Activated T-helper 1 cell treated with Interleukin-2 at 50 U/mL for 16 hours (primary cell): ENCODE measurements around the gene POU2F3.

Source experiments
- DNase-seq: peaks from one replicate; pipeline ENCODE4 v3.0.0-alpha.2; 2020; ENCODE audit warnings: low read depth

Gene POU2F3

DNA sequence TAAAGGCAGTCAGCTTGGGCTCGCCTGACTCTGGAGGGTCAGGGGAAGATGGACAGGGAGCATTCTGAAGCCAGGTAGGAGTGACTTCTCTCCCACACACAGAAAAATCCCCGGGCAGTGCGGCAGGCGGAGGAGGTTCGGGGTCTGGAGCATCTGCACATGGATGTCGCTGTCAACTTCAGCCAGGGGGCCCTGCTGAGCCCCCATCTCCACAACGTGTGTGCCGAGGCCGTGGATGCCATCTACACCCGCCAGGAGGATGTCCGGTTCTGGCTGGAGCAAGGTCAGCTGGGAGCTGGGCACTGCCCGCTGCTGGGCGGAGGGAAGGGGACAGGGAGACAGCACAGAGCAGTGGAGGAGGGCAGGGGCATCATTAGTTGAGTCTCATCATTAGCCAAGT lies 13.2 kb upstream of the POU2F3 start:
- no peak for DNase-seq

DNA sequence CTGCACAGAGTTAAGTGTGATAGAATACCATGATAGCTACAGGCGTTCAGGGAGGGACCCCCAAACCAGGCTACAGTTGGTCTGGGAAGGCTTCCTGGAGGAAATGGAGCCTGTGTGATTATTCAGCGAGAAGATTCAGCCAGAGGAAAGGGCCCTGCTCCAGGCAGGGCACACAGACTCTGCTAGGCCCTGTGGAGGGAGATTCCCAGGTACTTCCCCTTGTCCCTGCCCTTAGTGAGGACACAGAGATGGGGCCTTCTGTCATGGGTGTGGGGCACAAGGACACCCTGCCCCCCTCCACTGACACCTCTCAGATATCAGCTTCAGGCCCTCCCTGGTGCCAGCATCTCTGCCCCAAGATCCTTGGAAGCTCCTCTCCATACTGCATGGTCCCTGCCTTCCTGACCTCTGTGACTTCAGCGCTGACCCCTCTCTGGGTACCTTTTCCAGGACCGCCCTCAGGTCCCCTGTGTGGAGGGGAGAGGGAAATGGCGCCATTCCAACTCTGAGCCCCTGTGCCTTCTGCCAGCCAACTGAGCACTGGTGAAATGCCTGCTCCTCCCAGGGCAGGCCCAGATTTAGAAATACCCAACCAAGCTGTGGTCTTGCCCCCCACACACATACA lies 12.6 kb upstream of the POU2F3 start:
- no peak for DNase-seq

DNA sequence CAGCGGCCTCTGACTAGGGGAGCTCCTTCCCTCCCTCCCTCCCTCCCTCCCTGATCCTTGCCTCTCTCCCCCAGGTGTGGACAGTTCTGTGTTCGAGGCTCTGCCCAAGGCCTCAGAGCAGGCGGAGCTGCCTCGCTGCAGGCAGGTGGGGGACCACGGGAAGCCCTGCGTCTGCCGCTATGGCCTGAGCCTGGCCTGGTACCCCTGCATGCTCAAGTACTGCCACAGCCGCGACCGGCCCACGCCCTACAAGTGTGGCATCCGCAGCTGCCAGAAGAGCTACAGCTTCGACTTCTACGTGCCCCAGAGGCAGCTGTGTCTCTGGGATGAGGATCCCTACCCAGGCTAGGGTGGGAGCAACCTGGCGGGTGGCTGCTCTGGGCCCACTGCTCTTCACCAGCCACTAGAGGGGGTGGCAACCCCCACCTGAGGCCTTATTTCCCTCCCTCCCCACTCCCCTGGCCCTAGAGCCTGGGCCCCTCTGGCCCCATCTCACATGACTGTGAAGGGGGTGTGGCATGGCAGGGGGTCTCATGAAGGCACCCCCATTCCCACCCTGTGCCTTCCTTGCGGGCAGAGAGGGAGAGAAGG lies 11.1 kb upstream of the POU2F3 start:
- no peak for DNase-seq

DNA sequence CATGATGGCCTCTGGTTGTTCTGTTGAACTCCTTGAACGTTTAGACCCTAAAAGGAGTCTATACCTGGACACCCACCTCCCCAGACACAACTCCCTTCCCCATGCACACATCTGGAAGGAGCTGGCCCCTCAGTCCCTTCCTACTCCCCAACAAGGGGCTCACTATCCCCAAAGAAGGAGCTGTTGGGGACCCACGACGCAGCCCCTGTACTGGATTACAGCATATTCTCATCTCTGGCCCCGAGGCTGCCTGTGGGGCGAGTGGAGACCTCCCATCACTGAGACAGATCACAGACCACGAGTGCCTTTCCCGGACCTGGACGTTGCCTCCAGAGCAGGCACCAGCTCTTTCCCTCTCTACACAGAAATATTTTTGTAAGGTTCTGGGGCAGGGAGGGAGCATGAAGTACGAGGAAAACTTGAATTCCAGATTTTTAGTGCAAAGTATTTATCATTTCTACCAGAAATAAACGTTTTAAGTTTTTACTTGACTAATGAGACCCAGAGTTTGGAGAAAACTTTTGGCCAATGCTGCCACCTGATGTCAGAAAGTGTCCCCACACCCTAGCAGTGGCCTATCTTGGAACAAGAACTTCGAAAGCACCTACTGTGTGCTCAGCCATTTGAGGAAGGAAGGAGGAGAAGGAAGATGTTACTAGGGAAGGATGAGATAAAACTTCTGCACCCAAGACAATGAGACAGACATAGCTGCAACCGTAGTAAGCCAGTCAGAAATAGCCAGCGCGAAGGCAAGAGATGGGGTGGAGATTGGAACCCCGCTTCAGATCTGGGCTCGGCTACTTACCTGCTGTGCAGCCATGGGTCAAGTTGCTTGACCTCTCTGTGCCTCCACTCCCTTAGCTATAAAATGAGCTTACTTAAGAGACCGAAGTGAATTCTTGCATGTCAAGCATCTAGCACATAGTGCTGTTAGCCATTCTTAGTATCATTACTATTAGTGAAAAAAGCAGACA lies 10.2 kb upstream of the POU2F3 start:
- no peak for DNase-seq

DNA sequence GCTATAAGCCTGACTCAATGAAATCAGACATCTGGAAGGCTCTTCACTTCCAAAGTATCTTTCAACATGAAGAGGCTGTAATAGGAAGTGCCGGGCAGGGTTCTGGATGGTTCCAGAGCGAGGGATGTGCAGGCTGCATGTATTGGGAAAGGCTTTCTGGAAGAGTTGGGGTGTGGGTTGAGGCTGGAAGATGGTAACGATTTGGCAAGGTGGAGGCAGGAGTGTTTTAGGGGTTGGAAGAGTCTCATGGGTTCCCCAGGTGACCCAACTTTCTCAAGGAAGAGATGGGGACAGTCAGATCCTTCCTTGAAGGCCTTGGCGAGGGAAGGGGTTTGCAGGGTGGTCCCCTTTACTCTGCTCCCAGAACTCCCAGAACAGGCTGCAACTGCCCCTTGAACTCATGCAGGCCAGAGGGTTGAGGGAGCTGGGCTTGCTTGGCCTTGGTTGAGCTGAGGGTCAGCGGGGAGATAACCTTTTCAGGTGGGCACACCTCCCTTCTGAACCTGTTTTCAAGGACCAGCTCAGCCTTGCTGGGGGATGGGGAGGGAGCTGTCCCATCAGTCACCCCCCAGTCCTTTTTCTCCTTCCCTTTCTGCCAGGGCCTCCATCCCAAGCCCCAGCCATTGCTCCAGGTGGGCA lies 9.4 kb upstream of the POU2F3 start:
- no peak for DNase-seq

DNA sequence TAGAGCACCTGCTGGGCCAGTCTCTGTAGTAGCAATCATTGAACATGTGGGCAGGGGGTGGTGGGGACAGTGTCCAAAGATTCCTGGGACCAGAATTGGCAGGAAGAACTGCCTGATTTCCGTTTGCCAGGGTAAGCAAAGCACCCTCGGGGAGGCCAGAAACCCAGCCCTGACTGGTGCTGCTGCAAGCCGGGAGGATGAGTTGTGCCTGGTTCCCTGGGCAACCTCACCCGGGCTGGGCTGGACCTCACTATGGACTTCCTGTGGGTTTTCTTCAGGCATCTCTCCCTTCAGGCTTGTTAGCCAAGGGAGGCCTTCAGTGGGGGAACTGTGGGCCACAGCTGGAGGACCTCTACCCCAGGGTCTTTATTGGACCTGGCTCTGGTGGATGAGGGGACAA lies 8.0 kb upstream of the POU2F3 start:
- no peak for DNase-seq

DNA sequence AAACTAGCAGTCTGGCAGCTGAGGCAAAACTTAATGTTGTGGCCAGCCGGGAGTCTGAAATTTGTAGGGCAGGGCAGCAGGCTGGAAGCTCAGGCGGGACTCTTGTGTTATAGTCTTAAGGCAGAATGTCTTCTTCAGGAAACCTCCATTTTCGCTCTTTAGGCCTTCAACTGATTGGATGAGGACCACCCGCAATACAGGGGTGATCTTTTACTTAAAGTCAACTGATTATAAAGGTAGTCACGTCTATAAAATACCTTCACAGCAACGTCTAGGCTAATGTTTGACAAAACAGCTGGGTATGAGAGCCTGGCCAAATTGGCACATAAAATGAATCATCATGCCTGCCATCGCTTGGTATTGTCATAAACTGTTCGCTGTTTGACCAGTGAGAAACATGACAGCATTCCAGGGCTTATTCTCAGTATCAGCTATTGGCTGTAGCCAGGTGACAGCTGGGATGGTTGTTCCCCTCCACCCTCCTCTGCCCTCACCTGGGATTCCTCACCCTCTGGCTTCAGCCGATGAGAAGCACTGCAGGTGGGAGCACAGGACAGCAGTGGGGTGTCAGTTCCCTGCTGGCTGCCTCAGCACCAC lies 6.6 kb upstream of the POU2F3 start:
- no peak for DNase-seq

DNA sequence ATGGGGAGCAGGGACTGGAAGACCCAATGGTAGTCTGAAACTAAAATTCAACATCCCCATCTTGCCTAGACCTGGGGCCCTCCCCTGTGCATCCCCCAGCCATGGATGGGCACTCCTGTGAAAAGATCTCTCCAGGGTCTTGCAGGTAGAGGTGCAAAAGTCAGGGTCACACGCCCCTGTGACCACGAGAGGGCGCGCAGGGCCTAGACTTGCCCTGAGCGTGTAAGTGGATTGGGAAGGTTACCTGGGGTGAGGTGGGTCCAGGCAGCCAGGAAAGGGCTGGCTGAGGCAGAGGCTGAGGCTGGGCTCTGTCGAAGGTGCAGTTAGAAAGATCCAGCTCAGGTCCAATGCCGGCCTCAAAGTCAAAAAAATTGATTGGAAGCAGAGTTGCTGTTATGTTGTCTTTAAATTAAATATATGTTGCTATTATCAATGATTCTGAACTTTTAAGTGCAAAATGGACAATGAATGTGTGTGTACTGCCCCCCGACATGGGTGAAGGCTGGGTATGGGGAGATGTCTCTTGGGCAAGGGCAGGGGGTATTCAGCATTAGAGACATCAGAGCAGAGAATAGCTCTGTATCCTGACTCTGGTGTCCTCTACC lies 4.8 kb upstream of the POU2F3 start:
- peak; percentile 24 for DNase-seq

DNA sequence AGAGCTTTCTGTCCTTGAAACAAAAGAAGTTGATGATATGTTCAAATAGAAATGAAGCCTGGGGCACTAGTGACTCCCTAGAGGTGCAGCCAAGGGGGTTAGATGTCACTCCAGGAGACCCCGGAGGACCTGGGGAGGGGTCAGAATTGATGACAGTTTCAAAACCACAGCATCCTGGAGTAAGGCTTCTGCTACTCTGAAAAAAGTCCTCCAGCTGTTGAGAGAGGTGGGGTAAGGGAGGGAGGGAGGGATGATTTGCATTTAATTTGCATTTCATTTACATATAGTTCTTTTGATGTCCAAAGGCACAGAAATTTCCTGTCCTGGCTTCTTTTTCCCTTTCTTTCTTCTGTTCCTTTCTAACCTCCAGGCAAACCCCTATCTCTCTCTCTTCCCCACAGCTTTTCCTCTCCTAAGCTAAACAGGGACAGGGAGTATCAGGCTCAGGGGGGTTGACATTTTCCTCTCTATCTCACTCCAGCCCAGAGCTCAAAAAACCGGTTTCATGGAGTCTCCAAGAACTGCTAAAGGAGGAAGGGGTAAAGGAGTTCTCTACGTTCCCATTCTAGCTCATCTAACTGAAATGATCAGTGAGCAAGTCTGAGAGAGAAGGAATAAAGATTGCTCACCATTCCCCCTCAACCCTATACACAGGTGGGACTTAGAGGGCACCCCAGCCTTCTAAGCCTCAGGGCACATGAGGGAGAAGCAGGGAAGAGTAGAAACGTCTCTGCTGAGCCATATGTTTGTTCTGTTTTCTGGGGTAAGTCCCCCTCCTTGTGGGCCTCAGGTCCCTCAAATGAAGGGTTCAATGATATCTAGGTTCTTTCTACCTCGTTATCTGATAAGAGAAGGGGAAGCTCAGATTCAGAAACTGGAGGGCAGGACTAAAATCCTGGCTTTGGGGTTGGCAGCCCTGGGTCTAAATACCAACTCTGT lies 3.5 kb upstream of the POU2F3 start:
- DNase-seq = no peak

DNA sequence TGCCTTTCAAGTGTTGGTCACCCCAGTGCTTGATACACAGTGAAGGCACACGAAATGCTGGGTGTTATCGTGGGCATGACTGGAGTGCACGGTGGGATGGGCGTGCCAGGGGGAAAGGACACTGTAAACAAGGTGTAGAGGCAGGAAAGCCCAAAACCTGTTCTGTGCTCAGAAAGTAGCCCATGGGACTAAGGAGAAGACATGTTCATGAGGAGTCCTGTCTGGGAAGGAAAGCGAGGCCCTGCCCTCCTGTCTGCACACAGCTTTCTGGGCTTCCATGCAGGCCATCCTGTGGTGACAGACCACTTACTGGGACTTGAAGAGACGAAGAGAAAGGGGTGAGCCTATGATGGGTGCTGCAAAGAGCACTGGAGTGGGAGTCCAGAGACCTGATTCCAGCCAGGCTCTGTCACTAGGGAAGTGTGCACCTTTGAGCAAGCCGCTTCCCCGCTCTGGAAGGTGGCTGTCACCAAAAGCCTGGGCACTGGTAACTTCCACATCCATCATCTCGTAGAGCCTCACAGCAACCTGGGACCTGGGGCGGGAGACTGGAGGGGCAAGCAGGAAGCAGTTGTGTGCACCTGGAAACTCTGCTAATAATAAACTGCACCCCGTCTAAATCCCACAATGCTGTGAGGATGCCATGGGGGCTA lies 846 bp upstream of the POU2F3 start:
- DNase-seq = no peak

DNA sequence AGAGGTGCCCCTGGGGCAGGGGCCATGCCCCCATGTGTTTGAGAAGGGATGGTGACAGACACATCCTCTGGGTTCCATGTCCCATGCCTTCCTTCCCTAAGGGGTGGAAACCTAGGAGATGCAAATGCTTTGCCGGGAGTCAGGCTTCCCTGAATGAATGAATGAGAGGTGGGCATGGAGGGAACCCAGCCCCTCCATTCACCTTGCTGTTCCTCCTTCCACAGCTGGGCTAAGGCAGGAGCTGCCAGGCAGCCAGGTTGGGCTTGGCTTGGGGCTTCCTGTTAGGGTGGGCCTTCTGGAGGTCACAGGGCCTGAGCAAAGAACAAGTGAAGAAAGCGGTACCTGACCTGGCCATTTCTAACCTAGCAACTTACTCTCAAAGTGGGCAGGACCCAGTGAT lies 926 bp downstream of the POU2F3 start:
- DNase-seq = no peak

DNA sequence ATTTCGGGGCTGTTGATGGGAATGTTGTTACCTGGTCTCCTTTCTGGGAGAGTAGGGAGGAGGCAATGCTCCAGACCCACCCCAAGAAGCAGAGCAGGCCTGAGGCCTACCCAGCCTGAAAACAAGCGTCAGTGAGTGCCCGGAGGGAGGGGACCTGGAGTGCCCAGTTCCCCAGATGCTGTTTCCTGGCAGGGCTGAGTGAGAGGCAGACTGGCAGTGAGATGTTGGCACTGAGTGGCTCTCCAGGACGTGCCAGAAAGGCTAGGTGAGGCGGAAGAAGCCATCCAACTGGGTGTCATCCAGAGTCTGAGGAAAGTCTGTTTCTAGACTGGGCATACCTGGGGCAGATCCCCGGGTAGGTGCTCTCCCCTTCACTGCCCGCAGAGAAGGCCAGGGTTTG lies 1.3 kb downstream of the POU2F3 start:
- no peak for DNase-seq

DNA sequence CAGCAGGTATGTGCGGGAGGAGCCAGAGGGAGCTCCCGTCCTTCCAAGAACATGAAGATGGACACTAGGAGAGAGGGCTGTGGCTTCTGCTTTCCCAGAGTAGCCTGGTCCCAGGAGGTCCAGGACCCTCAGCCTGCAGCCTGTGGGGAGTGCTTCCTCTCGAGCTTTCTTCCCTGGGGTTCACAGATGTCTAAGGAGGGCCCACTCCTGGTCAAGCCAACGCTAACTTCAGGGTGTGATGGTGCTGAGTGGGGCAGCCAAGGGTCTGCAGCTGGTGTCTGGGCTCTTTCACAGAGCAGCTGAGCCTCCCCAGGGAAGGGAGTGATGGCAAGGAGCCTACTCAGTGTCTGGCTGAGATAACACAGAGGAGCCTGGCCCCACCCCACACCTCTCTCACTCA lies 3.3 kb downstream of the POU2F3 start:
- DNase-seq = no peak

DNA sequence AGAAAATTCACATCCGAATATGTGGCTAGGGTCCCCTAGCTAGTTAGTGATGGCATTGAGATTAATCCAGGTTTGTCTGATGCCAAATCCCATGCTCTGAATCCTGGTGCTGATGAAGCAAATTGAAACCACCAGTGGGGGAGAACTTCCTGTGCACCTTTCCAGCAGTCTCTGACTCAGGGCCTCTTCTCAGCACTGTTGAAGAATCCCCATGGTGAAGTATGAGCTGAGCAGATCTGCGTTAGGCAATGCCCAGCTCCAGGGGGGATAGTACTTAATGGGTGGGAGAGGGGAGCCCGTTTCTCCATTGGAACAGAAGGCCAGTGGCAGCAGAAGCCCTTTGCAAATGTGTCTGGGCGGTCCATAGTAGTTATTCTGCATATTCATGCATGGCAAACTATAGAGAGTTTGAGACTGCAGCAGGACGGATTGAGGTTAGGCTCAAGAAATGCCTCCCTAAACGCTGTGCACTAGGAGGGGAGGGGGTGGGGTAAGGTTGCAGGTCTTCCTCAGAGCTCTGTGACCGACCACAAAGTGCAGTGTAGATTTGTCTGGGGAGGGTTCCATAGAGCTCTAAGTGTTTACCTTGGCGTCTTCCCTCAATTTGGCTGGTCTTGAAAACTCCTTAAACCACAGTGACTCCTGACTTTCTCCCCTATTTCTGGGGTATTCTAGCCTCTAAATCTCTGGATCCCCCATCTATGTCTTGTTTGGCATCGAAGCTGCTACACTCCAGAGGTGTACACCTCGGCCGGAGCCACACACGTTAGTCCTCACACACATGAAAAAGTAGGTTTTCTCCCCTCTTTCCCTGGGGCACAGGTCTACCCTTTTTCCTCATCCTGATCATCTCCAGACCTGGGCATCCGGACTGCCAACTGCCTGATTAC lies 4.8 kb downstream of the POU2F3 start:
- no peak for DNase-seq

DNA sequence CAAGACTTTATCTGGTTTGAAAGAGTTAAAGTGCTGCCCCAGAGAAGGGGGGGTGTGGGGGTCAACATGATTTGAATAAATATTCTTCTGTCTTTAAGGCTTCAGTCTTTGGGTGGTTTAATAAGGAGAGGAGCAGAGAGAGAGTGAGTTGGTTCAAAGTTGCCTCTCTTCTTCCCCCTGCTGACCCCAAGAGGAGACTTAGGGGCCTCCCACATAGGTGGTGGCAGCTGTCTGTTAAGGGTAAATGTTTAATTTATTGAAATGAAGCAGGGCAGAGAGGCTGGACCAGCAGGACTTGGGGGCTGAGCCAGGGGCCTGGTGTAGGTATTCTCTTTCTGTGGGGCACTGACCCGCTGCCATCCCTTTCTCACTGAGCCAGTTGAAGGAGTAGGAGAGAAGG lies 5.5 kb downstream of the POU2F3 start:
- DNase-seq = no peak

DNA sequence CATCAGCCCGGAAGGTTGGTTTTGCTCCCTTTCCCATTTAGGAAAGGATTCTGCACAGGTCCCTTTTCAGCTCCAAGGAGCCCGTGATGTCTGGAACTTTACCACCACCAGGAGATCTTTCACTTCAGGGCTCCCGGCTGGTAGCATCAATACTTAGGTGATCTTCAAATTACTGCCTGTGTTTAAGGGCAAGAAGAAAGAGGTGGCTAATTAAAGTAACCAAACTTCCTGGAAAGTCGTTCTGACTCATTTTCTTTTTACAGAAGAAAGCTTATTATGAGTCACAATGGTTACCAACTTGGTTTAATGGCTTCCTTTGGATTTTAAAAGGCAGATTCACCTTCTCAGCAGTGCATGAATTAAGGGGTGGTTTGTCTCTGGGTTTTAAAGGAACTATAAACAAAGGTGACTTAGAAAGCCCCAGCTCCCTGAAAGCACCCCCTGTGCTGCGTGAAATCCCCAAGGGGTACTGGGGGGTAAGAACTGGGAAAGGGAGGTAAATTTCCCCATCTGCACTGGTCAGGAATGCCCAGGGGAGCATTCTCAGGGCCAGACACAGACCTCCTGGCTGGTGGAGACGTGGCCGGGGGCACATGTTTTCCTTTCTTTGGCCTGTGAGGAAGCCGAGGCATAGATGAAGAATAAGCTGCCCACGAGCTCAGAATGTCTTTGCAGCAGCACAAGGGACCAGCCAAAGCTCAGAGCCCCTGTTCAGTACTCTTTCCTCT lies 8.8 kb downstream of the POU2F3 start:
- DNase-seq = no peak

DNA sequence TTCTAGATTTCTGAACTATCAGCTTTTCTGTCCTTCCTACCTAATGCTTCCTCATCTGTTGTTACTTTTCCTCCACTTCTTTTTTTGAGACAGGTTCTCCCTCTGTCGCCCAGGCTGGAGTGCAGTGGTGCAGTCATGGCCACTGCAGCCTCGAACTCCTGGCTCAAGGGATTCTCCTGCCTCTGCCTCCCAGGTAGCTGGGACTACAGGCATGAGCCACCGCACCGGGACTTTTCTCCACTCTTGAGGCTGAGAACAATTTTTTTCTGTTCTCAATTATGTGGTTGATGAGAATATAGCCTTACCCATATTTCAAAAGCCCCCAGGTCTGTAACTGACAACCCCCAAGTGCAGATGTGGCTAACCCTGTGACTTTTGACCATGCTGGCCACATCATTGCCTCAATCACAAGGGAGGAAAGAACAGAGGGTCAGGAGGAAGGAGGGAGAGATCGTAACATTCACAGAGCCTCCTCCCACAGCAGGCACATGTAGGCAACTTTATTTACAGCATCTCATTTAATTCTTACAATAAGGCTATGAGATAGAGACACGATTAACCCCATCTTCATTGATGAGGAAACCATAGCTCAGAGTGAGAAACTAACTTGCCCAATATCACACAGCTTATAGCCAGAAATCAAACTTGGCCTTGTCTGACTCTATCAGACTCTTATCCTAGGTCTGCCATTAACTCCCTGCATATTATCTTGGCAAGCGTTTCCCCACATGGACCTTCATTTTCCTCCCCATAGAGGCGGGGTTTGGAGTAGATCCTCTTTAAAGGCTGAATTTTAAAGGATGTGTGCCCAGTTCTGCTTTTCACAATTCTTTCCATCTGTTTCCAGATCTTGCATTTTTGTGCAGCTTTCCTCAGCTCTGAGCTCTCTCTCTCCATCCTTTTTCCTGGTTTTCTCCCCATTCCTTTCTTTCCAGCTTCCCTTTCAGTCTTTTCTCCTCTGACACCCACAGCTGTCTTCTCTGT lies 9.6 kb downstream of the POU2F3 start:
- DNase-seq = no peak
